HG03097 (cell line): Measurements from ENCODE around the gene ACTR3.

Experiments used
- ATAC-seq: cut with Tn5 transposase; IDR thresholded peaks from one replicate; pipeline ENCODE4 v1.9.1; 2021; ENCODE audit not compliant: unreplicated experiment, low FRiP score

The ACTR3 gene

DNA sequence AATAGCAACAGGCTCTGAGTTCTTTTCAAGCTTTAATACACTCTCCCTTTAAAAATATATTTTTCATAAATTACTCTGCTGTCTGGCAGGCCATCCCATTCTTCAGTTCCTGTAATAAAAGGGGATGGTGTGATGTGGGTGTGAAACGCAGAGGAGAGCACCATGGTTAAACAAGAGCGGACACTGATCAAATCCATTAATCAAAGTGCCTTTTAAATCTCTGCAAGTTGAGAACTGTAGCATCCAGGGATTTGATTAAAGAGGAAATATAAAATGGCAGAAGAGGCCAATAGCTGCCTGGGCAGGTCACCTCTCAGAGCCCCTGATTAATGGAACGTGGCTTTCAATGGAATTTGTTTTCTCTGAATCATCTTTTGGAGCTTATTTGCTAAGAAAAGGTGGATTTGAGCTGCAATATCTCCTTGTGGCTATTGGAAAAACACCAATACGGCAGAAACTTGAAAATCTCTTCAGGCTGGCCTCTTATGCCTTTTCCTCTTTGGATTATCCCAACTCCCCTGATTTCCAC, 96.9 kb downstream of the ACTR3 start:
- no peak for ATAC-seq

GRCh38 chr2:113992090-113992489, 102.2 kb downstream of the ACTR3 start:
- no peak for ATAC-seq

- ATAC-seq = no peak
These were observed 107.0 kb downstream of the ACTR3 start for GRCh38 chr2:113996671-113997594.

DNA sequence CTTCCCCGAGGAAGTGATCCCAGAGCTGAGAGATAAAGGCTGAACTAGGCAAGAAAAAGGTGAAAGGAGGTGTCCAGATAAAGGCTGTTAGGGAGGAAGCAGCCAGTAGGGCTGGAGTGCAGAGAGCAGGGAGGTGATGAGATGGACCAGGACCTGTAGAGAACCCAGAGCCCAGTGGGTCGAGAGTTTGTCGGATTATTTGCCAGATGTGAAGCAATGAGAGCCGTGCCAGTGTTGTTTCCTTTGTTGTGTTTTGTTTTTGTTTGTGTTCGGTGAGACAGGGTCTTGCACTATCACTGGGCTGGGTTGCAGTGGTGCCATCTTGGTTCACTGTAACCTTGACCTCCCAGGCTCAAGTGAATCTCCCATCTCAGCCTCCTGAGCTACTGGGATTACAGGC, 111.3 kb downstream of the ACTR3 start:
- no peak for ATAC-seq

GRCh38 chr2:114001937-114002336, 112.0 kb downstream of the ACTR3 start:
- no peak for ATAC-seq

- no peak for ATAC-seq
These were observed 115.4 kb downstream of the ACTR3 start for GRCh38 chr2:114005110-114005783.

DNA sequence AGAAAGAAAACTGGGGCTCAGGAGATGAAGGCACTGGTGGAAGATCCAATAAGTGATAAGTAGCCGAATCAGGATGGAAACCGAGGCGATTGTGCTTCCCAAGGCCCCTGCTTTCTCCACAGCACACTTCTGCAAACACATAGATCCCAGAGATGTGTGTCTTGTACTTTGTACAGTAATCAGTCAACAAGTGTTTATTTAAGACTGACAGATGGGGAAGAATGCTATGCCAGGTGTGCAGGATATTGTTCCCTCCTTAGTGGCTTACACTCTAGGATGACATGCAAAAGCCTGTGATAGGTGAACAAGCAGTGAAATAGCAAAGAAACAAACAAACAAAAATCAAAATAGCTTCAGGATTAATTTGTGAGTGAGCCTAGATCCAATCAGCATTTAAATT, 116.6 kb downstream of the ACTR3 start:
- ATAC-seq = no peak

DNA sequence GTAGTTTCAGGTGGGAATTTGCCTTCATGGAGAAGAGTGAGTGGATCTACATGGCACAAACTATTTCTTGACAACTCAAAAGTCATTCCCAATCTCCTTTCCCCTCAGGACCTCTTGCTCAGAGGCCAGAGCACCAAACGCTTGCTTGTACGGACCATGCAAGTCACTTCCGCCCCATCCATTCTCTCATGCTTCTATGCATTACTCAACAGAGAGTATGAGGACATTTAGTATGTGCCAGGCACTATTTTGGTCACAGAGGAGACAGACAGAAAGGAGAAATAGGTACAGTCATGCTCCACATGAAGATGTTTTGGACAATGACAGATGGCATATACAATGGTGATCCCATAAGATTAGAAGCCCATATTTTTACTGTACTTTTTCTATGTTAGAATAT, 117.5 kb downstream of the ACTR3 start:
- no peak for ATAC-seq

GRCh38 chr2:114008720-114009119, 118.8 kb downstream of the ACTR3 start:
- no peak for ATAC-seq

DNA sequence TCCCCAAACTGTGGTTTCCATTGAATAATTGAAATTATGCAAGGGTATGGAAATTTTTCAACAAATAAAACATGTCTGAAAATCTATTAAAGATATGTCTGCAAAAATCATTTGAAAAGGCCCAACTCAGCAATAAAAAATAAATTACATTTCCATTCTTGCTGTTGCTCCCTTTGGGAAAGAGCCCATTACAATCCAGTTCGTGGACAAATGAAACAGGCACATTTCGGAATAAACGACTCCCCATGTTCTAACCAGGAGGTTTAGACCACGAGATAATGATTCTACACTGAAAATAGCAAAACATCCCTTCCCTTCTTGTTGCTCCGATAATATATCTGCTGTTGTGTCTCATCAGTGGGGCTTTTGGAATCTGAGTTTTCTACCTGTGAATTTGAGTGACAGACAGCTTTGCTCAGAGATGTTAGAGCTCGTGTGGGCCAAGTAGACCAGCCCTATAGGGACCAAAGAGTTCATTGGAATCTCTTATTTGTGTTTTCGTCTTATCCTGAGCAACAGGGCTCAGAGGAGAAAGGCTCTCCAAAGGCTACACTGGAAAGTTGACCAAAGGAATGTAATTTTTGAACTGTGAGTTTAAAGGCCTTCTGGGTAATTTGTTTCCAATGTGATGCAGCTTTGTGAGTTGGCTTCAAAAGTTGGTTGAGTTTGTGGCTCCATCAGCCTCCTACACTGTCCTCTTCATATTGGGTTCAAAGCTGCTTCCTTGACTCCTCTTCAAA, 119.5 kb downstream of the ACTR3 start:
- no peak for ATAC-seq

DNA sequence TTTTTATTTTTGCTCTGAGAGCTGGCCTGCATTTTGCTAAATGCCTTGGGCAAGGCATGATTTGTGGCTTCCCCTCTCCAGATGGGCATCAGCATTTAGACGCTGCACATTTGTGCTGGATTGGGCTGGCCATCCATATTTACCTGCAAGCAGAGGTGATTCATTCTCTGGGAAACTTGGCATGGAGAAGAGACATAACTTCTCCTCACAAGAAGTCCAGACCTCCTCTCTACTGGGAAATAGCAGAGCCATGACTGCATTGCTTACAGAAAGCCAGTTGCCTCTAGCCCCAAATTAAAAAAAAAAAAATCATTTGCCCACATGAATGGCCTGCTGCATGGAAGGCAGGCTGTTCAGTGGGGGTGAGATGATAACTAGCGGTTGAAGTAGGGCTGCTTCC, 120.1 kb downstream of the ACTR3 start:
- no peak for ATAC-seq

- no peak for ATAC-seq
These were observed 121.8 kb downstream of the ACTR3 start for GRCh38 chr2:114011713-114012112.
